H9 (cell line): ENCODE measurements around the gene OSGIN1. TPM values are rescaled to one million over a fixed set of nuclear protein-coding genes. Genes with fewer than 3 reads are reported as not detected.

ENCODE experiments used
- DNase-seq: peaks from one replicate; pipeline ENCODE4 v3.0.0-alpha.2; 2017
- H2AFZ ChIP-seq: one replicate; pipeline ENCODE4 v1.6.1; 2013; ENCODE audit warnings: mild to moderate bottlenecking, low read length, control low read depth, moderate library complexity
- H2AK5ac ChIP-seq: 2 replicates; pipeline ENCODE4 v1.6.1; 2013; ENCODE audit warnings: low read length, control low read depth, mixed read lengths; ENCODE audit not compliant: insufficient read length
- H2BK120ac ChIP-seq: one replicate; pipeline ENCODE4 v1.6.1; 2013; ENCODE audit warnings: low read depth, mild to moderate bottlenecking, low read length, control low read depth, inconsistent platforms; ENCODE audit not compliant: poor library complexity, severe bottlenecking
- H2BK12ac ChIP-seq: 2 replicates; pipeline ENCODE4 v1.6.1; 2013; ENCODE audit warnings: low read length, control low read depth, mixed read lengths, low read depth; ENCODE audit not compliant: insufficient read length
- H2BK15ac ChIP-seq: 2 replicates; pipeline ENCODE4 v1.6.1; 2013; ENCODE audit warnings: low read depth, low read length, control low read depth
- H2BK20ac ChIP-seq: one replicate; pipeline ENCODE4 v1.6.1; 2013; ENCODE audit warnings: low read depth, mild to moderate bottlenecking, low read length, control low read depth, inconsistent platforms; ENCODE audit not compliant: poor library complexity, severe bottlenecking
- H2BK5ac ChIP-seq: 2 replicates; pipeline ENCODE4 v1.6.1; 2013; ENCODE audit warnings: low read length, control low read depth, mixed read lengths; ENCODE audit not compliant: insufficient read length
- H3K14ac ChIP-seq: 2 replicates; pipeline ENCODE4 v1.6.1; 2013; ENCODE audit warnings: low read length, control low read depth; ENCODE audit not compliant: insufficient read depth
- H3K18ac ChIP-seq: 2 replicates; pipeline ENCODE4 v1.6.1; 2013; ENCODE audit warnings: low read depth, mild to moderate bottlenecking, mixed read lengths, low read length, control low read depth; ENCODE audit not compliant: insufficient read length
- H3K23ac ChIP-seq: 2 replicates; pipeline ENCODE4 v1.6.1; 2013; ENCODE audit warnings: low read length, control low read depth, mixed read lengths, low read depth; ENCODE audit not compliant: insufficient read length
- H3K23me2 ChIP-seq: 2 replicates; pipeline ENCODE4 v1.6.1; 2013; ENCODE audit warnings: low read depth, mild to moderate bottlenecking, mixed read lengths, low read length, control low read depth; ENCODE audit not compliant: insufficient read length, poor library complexity, severe bottlenecking
- H3K27ac ChIP-seq: 2 replicates; pipeline ENCODE4 v1.5.1; 2013; ENCODE audit warnings: low read length, control low read depth, mixed read lengths, low read depth; ENCODE audit not compliant: insufficient read length
- H3K27me3 ChIP-seq: 2 replicates; pipeline ENCODE4 v1.6.1; 2013; ENCODE audit warnings: low read length, control low read depth, inconsistent platforms; ENCODE audit not compliant: insufficient read depth
- H3K4ac ChIP-seq: 2 replicates; pipeline ENCODE4 v1.6.1; 2013; ENCODE audit warnings: low read depth, mild to moderate bottlenecking, control low read depth, inconsistent platforms, low read length, moderate library complexity
- H3K4me1 ChIP-seq: 2 replicates; pipeline ENCODE4 v1.6.1; 2013; ENCODE audit warnings: low read length, control low read depth, inconsistent platforms; ENCODE audit not compliant: insufficient read depth
- H3K4me2 ChIP-seq: 2 replicates; pipeline ENCODE4 v1.6.1; 2013; ENCODE audit warnings: low read length, control low read depth, mixed read lengths; ENCODE audit not compliant: insufficient read length, insufficient read depth
- H3K56ac ChIP-seq: 2 replicates; pipeline ENCODE4 v1.6.1; 2013; ENCODE audit warnings: low read depth, mild to moderate bottlenecking, mixed read lengths, low read length, control low read depth; ENCODE audit not compliant: insufficient read length
- H3K79me1 ChIP-seq: 2 replicates; pipeline ENCODE4 v1.6.1; 2013; ENCODE audit warnings: low read depth, mild to moderate bottlenecking, moderate library complexity, low read length, control low read depth, inconsistent platforms; ENCODE audit not compliant: insufficient read depth, poor library complexity, severe bottlenecking
- H3K79me2 ChIP-seq: 2 replicates; pipeline ENCODE4 v1.6.1; 2013; ENCODE audit warnings: low read length, control low read depth, inconsistent platforms; ENCODE audit not compliant: insufficient read depth
- H3K9ac ChIP-seq: 2 replicates; pipeline ENCODE4 v1.6.1; 2013; ENCODE audit warnings: low read length, control low read depth, mixed read lengths; ENCODE audit not compliant: insufficient read length; ENCODE audit errors: extremely low read depth
- H3K9me3 ChIP-seq: one replicate; pipeline ENCODE4 v1.6.1; 2013; ENCODE audit warnings: low read depth, low read length, inconsistent platforms; ENCODE audit not compliant: control insufficient read depth
- H3T11ph ChIP-seq: one replicate; pipeline ENCODE4 v1.6.1; 2013; ENCODE audit warnings: mild to moderate bottlenecking, low read length, control low read depth, inconsistent platforms
- H4K20me1 ChIP-seq: one replicate; pipeline ENCODE4 v1.6.1; 2013; ENCODE audit not compliant: control insufficient read depth, insufficient read length, insufficient read depth
- H4K5ac ChIP-seq: 2 replicates; pipeline ENCODE4 v1.6.1; 2013; ENCODE audit warnings: low read depth, mild to moderate bottlenecking, mixed read lengths, low read length, control low read depth; ENCODE audit not compliant: insufficient read length
- H4K8ac ChIP-seq: replicated peaks from 2 replicates; pipeline ENCODE4 v1.6.1; 2013; ENCODE audit warnings: low read length, control low read depth, mixed read lengths, low read depth; ENCODE audit not compliant: insufficient read length
- H4K91ac ChIP-seq: 2 replicates; pipeline ENCODE4 v1.6.1; 2013; ENCODE audit warnings: low read depth, mild to moderate bottlenecking, moderate library complexity, mixed read lengths, low read length, control low read depth; ENCODE audit not compliant: insufficient read length
- H3K27ac Mint-ChIP-seq, 3 experiments: 2 replicates in 2 of 3; 3 replicates in 1 of 3; pipeline ENCODE4 v1.8.0; 2020 to 2021; ENCODE audit warnings: mixed read lengths in 3 of 3, mild to moderate bottlenecking in 1 of 3, moderate library complexity in 1 of 3
- H3K27me3 Mint-ChIP-seq: 2 replicates; pipeline ENCODE4 v1.8.0; 2021; ENCODE audit warnings: low read depth, mild to moderate bottlenecking, moderate library complexity, mixed read lengths
- H3K36me3 Mint-ChIP-seq, 3 experiments: 2 replicates in 2 of 3; 3 replicates in 1 of 3; pipeline ENCODE4 v1.8.0; 2020 to 2021; ENCODE audit warnings: low read depth in 3 of 3, mixed read lengths in 3 of 3; ENCODE audit not compliant: insufficient read depth in 1 of 3
- H3K4me1 Mint-ChIP-seq, 2 experiments: 2 replicates each; pipeline ENCODE4 v1.8.0; 2020; ENCODE audit warnings: mixed read lengths in 2 of 2
- H3K4me3 Mint-ChIP-seq, 2 experiments: 2 replicates in 1 of 2; 3 replicates in 1 of 2; pipeline ENCODE4 v1.8.0; 2020 to 2021; ENCODE audit warnings: mild to moderate bottlenecking in 2 of 2, mixed read lengths in 2 of 2, moderate library complexity in 1 of 2
- H3K9me3 Mint-ChIP-seq, 2 experiments: 2 replicates in 1 of 2; 3 replicates in 1 of 2; pipeline ENCODE4 v1.8.0; 2020; ENCODE audit warnings: mild to moderate bottlenecking in 2 of 2, mixed read lengths in 2 of 2, moderate library complexity in 1 of 2
- WGBS: extraction: QIAGEN DNeasy Blood & Tissue Kit; methylation state at CpG from one replicate; pipeline ENCODE4 v1.1.7; 2013; ENCODE audit warnings: missing lambda C conversion rate, low lambda C conversion rate, mixed read lengths; ENCODE audit not compliant: insufficient read length; ENCODE audit errors: extremely low coverage; 5-methylcytosine and 5-hydroxymethylcytosine counted together
- total RNA-seq: library from RNA; stranded (reverse); gene quantifications from 2 replicates; pipeline ENCODE4 v1.2.1, GENCODE V29; 2021
- TF ChIP-seq, protein P1 (sequence below): fragments of 200-600 bp; sonication (generic); conservative IDR thresholded peaks from 3 replicates; pipeline ENCODE4 v1.8.0; 2021; ENCODE audit warnings: antibody characterized with exemption, mild to moderate bottlenecking

The OSGIN1 gene
- total RNA-seq, 1 experiment from 2014 or later = 0.63 TPM

DNA sequence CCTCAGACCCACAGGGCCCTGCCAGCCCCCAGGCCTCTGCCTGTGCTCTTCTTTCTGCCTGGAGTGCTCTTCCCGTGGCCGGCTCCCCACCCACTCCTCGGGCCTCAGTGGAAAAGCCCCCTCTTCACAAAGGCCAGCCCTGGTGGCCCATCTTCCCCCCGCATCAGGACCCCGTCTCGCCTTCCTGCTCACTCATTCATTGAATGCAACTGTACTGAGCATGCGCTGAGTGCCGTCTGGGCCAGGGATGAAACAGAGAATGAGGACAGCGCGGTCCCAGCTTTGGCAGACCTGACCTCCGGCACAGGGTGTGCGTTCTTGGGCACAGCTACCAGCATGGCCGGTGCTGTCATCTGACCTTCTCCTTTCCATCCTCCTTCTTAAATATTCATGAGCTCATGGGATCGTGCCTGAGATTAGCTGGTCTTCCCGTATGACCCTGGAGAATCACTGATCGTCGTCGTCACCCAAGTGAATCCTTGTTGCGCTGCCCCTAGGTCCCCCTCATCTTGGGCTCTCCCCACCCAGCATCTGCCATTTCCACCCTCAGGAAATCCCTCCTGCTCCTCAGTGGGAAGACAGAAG is 16.4 kb upstream of the OSGIN1 start:
- H3K23ac ChIP-seq = no peak overlapping the region
- H2AK5ac ChIP-seq = no peak overlapping the region
- no peak overlapping the region for H3K14ac ChIP-seq
- no peak overlapping the region for H3K18ac ChIP-seq
- no peak overlapping the region for H3K4me2 ChIP-seq
- H4K20me1 ChIP-seq = no peaks in the 10 kb centered on the region
- no peak overlapping the region for H3T11ph ChIP-seq
- H4K5ac ChIP-seq = no peak overlapping the region
- Mint-ChIP-seq H3K9me3 (no peaks in the 10 kb centered on the region), H3K4me3 (no peak overlapping the region), H3K4me1 (peaks cover 5 to 16% of the 10 kb centered on the region in 2 experiments), H3K27me3 (peaks cover 12% of the 10 kb centered on the region), H3K36me3 (peaks cover 0 to 8% (median 6%) of the 10 kb centered on the region in 3 experiments; a peak in 4 of 7 replicates), H3K27ac (peak overlapping the region in 2 of 3 experiments; percentile 14 to 32; a peak in 2 of 7 replicates)
- H2BK5ac ChIP-seq = no peak overlapping the region
- no peak overlapping the region for H3K56ac ChIP-seq
- WGBS = no CpG with 5 or more reads among the region's 19 CpGs
- TF ChIP-seq, protein P1, sequence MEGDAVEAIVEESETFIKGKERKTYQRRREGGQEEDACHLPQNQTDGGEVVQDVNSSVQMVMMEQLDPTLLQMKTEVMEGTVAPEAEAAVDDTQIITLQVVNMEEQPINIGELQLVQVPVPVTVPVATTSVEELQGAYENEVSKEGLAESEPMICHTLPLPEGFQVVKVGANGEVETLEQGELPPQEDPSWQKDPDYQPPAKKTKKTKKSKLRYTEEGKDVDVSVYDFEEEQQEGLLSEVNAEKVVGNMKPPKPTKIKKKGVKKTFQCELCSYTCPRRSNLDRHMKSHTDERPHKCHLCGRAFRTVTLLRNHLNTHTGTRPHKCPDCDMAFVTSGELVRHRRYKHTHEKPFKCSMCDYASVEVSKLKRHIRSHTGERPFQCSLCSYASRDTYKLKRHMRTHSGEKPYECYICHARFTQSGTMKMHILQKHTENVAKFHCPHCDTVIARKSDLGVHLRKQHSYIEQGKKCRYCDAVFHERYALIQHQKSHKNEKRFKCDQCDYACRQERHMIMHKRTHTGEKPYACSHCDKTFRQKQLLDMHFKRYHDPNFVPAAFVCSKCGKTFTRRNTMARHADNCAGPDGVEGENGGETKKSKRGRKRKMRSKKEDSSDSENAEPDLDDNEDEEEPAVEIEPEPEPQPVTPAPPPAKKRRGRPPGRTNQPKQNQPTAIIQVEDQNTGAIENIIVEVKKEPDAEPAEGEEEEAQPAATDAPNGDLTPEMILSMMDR = no peak
- no peak overlapping the region for H2BK20ac ChIP-seq
- no peak overlapping the region for H3K9ac ChIP-seq
- no peaks in the 10 kb centered on the region for H3K79me2 ChIP-seq
- H3K4ac ChIP-seq = no peak overlapping the region
- no peaks in the 10 kb centered on the region for H3K79me1 ChIP-seq
- H2AFZ ChIP-seq = no peak overlapping the region
- no peak overlapping the region for H2BK120ac ChIP-seq
- H3K4me1 ChIP-seq = no peaks in the 10 kb centered on the region
- H3K23me2 ChIP-seq = no peaks in the 10 kb centered on the region
- H3K27ac ChIP-seq = no peak overlapping the region
- no peak overlapping the region for H4K8ac ChIP-seq
- H3K9me3 ChIP-seq = no peaks in the 10 kb centered on the region
- H2BK15ac ChIP-seq = no peak overlapping the region
- no peak overlapping the region for H2BK12ac ChIP-seq
- H4K91ac ChIP-seq = no peak overlapping the region
- no peak for DNase-seq
- no peaks in the 10 kb centered on the region for H3K27me3 ChIP-seq
